A549 treated with CORT108297 at 1 μM for 4 hours (cell line): Measurements from ENCODE around the gene TRIM49C. TPM values are rescaled to one million over a fixed set of nuclear protein-coding genes. Genes with fewer than 3 reads are reported as not detected.

Source experiments
- total RNA-seq: library from RNA; stranded (reverse); fragments of 200-300 nt; extraction: Qiagen RNA extraction; gene quantifications from 5 replicates; pipeline ENCODE4 v1.2.3, GENCODE V29; 2022

Gene TRIM49C
- not detected in 5 replicates for total RNA-seq

DNA sequence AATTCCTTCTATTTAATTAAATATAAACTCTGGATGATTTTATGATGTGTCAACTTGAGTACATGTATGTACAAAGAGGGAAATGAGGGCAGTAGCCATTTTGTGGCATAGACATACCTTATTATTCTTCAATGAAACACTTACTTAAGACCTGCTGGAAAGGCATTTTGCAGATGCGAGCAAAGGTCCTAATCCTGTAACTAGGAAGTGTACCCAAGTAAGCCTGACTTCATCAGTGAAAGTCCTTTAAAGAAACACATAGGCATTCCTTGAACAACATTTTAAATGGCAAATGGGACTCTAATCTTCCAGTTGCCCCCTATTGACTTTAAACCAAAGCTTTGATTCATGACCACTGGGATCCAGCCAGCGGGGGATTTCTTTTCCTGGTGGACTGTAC is at the start of gene TRIM49C:
Gene TRIM49C (plus strand): TSS at position 301 of the 400 bp plus-strand sequence. CDS start 4,106 bp downstream, outside the sequence.

GRCh38 chr11:90085650-90086049 is 54.7 kb downstream of the TRIM49C start, which contains the start of gene UBTFL1:
Gene UBTFL1, plus strand, starts transcription at chr11:90085950. Its CDS starts 0 bp downstream, at chr11:90085950.

Other genes with a start within 250 kb of the TRIM49C start
- gene TRIM49, start 222.5 kb upstream of the TRIM49C start, total RNA-seq, result not detected in 5 replicates
- not detected in 5 replicates for gene TRIM64B, start 152.6 kb upstream of the TRIM49C start, total RNA-seq
- 0.06 TPM in 1 of 5 replicates, not detected in the others for gene TRIM49D1, start 108.9 kb upstream of the TRIM49C start, total RNA-seq
- not detected in 5 replicates for gene TRIM49D2, start 107.0 kb upstream of the TRIM49C start, total RNA-seq
- gene TRIM64, start 65.1 kb upstream of the TRIM49C start, total RNA-seq, result not detected in 5 replicates
- gene UBTFL1, start 54.8 kb downstream of the TRIM49C start, total RNA-seq, result not detected in 5 replicates
- not detected in 5 replicates for gene NAALAD2, start 103.6 kb downstream of the TRIM49C start, total RNA-seq
- 79.5 to 154 TPM (median 96.2 TPM) in 5 replicates for gene CHORDC1, start 191.9 kb downstream of the TRIM49C start, total RNA-seq